Hematopoietic multipotent progenitor cell treated with erythropoietin and hydrocortisone succinate and interleukin-3 and kit ligand, for 4 days (in vitro differentiated cells): ENCODE results near the gene NOM1.

ENCODE experiments used
- DNase-seq: peaks from one replicate; pipeline ENCODE4 v3.0.0-alpha.2; 2015

Gene NOM1

GRCh38 chr7:157004521-157005455, 55.3 kb downstream of the NOM1 start:
- no peak for DNase-seq

DNA sequence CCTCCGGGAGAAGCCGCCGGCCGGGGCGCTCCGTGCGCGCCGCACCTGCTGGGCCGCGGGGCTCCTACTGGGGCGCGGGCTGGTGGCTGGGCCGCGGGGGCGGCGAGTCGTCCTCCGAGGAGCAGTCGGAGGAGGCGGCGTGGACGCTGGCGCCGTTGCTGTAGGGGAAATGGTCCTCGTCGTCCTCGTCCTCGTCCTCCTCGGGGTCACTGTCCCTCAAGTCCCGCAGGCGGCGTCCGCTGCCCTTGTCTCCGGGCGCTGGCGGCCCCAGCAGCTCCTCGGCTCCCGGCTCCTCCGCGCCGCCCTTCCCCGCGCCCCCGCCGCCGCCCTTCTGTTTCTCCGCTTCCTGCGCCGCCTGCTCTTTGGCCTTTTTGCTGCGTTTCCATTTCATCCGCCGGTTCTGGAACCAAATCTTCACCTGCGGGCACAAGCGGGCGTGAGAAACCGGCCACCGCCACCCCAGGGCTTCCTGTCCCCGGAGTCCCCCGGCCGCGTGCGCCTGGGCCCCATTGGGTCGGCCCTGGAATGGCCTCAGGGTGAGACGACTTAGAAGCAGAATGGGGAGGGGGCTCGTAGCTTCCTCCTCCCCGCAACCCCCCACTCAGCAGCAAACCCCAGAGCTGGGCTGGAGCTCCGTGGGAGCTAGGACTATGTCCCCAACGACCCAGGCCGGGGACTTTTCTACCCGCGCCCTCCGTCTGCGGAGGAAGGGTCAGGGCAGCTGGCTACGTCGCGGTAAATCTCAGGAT, 56.1 kb downstream of the NOM1 start:
- DNase-seq: peak; percentile 37

DNA sequence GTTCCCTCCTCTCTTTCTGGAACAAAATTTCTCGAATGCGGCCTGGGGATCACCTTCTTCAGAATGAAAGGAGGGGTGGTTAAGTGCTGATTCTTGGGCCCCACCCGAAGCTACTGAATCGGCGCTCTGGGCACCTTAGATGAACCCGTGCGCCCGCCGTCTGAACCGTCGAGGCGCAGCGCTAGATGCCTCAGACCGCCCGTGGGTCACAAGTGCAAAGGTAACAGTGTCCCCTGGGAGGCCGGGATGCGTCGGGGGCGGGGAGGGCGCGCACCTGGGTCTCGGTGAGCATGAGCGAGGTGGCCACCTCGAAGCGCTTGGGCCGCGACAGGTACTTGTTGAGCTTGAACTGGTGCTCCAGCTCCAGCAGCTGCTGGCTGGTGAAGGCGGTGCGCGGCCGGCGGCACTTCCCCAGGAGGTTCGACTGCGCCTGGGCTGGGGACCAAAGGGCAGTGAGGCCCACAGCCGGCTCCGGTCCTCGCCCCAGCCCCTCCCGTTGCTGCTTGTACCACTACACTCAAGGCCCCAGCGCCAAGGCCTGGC, 56.8 kb downstream of the NOM1 start:
- DNase-seq: no peak

DNA sequence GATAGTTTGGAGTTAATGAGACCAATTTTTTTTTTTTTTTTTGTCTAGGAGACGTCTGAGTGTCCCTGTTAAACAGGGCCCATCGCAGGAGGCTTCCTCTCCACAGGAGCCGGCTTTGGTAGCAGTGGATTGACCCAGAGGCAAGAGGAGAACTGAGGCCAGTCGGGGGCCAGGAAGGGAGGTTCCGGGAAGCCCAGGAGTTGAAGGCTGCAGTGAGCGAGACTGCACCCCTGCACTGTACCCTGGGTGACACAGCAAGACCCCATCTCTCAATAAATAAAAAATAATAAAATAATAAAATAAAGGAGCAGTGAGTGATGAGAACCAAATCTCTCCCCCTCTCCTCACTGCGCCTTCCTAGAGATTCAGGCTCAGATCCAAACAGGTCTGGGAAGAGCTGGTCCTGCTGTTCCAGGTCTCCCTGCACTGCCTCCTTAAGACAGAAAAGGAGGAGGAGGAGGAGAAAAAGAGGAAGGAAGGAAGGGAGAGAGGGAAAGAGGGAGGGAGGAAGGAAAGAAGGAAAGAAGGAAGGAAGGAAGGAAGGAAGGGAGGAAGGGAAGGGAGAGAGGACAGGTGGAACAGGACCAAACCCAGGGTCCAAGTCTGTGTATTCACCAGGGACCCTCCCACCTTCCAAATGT, 57.4 kb downstream of the NOM1 start:
- no peak for DNase-seq

GRCh38 chr7:157007470-157008066, 58.1 kb downstream of the NOM1 start:
- DNase-seq: no peak

DNA sequence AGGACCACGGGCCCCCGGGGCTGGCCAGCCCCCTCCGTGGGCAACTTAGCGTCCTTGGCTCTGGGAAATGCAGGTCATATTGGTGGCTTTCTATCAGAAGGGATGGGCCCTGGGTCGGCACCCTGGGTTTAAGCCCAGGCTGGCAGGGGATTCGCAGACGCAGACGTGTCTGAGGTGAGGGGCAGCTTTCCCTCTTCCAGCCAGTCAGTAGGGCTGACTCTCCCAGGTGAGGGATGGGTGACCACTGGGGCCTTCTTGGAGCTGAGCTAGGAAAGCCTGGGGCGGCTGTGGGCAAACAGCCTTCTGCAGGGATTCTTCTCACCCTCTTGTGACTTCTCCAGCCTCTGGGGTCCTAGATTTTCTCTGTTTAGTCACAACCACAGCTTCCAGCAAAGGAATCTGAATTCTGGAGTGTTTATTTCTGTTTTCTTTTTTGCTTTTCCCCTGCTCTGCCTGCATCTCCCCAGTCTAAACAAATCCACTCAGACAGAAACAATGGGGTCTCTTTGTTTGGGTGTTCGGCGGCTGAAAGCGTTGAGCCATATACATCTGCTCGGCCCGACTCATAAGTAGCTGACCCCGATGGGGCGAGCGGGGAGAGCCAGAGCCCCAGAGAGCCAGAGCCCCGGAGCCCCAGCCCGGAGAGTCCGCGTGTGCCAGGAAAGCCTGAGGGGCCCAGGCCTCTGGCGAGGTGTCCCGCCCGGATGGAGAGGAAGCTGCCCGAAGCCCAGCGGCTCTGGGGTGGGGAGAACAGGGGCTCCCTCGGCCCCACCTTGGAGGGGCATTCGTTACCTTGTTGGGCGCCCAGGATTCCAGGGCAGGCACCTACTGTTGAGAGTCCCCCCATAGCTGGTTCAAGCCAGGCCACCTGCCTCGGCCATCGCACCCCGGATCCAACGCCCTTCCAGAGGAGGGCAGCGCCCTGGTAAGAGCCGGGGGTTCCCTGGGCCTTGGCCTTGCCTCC, 59.0 kb downstream of the NOM1 start:
- no peak for DNase-seq

GRCh38 chr7:157009170-157009777, 59.8 kb downstream of the NOM1 start:
- no peak for DNase-seq

GRCh38 chr7:157009778-157010587, 60.5 kb downstream of the NOM1 start:
- no peak for DNase-seq

DNA sequence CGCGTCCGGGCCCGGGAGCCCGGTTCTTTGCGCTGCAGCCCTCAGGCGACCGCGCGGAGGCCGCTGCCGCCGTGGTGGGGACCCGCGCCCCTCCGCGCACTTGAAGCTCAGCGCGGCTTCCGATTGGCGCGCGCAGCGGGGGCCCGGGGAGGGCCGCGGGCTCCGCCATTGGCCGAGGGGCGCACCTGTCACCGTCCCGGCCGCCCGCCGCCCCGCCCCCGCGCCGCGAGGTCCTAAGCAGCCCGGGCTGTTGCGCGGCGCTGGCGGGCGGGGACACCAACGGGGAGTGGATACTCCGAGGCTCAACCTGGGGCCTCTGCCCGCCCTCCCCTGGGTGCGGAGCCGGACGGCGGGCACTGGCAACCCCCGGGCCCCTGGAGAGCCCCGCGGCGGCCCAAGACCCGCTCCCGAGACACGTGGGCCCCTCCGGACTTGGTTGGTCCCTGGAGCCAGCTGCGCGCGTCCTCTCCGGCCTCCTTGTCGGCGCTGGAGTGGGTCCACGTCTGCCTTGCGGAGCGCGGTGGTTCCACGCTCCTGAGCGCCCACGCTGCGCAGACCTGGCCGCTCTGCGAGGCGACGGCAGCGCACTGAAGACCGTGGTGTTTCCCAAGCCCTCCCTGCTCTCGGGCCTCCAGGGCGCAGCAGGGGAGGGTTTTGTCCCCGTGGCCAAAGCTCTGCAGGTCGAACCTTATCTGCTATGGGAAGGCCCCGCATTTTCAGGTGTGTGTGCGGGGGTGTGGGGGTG, 61.2 kb downstream of the NOM1 start, which contains the start of gene MNX1:
MNX1 (minus strand) TSS at position 76 of the 745 bp plus-strand sequence. CDS start 313 bp downstream, outside the sequence.
- DNase-seq: peak; percentile 73

- no peak for DNase-seq
Measured at GRCh38 chr7:157011333-157012112, 62.0 kb downstream of the NOM1 start.

DNA sequence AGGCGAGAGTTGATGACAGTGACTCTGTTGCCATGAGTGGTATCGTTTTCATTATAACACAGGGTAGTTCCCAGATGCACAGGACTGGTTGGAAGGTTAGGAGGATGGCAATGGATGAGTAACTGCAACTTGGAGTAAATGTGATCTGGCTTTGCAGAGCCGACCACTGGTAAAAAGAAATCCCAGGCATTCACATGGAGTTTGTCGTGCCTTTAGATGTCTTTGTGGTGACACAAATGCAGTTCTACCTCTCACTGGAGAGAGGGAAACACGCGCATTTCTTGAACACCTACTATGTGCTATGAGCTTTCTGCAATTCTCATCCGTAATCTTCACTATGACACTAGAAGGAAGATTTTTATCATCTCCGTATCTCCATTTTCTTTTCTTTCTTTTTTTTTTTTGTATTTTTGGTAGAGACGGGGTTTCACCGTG, 62.6 kb downstream of the NOM1 start:
- no peak for DNase-seq

- no peak for DNase-seq
Measured at GRCh38 chr7:157013101-157013500, 63.6 kb downstream of the NOM1 start.

DNA sequence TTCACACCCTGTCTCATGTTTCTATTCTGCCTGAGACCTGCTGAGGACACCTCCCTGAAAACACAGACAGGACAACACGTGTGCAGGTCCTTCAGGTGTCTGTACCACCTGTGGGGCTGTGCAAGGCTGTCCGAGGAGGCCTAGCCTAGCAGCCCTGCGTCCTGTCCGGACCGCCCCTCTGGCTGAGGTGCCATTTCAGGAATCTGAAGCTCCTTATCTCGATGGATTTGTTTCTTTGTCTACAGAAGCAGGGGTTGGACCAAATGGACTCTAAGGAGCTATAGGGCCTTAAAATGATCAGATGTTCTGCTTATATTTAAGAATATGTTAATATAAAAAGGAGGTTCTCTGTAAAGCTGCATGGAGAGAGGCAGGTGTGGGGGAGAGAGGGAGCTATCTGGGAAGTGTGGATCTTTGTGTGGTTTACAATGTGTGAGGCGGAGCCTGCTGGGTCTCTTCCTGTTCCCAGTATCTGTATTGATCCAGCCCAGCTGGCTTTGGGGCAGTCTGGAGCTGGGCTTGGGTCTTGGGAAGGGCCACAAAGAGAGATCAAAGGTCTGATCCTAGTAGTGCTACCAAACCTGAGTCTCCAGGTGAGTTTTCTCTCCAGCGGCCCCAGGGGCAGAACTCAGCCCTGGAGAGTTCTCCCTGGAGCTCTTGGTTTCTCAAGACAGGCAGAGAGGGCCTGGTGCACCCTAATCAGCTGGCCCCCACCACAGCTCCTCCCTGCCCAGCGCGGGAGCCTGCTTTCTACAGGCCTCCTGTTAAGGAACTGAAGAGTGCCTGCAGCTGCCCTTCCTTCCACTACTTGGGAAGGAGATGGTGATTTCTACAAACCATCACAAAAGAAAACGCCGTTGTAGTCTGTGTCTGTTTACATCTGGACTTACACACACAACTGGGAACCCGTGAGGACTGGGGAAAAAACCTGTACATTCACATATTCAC, 64.4 kb downstream of the NOM1 start:
- no peak for DNase-seq

DNA sequence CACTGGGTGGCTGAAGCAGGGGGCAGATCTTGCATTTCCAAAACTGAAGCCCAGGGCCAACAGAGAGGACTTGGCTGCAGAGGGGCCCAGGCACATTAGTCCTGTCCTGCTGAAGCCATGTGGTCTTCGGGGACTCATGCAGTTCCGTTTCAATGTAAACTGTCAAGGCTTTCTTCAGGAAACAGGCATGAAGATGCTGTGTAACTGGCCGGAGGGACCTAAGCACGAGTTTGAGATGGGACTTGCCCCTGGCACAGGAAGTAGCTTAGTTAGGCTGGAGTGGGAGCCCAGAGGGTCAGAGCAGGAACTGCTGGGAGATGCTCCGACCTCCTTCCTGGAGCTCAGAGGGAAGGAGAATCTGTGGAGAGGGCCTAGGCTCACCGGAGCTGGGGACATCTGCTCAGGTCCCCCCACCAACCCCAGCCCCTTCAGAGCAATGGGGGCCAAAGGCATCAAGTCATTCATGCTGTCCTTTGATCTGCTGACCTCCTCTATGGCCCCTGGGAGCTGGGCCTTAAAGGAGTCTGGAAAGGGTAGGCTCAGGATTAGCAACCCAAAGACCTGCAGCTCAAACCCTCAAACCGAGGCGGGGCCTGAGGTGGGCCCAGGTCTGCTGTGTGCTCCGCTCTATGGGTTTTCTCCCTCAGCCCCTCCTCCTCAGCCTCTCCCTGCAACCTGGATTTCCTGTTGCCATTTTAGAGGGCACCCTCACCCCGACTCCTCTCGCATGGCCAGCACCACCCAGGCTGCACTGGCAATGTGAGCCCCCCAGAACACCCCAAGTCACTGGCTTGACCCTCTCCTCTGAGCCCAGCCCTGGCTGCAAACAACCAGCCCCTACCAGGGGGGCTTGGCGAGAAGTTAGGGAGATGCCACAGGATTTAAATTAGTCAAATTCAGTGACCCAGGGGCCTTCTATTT, 65.4 kb downstream of the NOM1 start:
- no peak for DNase-seq

DNA sequence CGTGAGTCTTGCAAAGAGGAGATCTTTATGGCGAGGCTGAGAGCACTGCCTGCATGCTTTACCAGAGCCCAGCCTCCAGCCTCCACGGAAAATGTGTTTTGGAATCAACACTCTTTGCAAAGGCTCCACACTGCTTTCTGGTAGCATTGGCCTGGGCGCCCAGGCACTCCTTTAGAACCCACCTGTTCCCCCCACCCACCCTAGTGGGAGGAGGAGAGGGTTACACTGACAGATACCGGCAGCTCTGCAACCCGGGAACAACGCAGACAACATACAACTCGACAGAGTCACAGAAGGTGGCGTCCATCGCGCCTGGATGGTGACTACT, 66.5 kb downstream of the NOM1 start:
- no peak for DNase-seq

DNA sequence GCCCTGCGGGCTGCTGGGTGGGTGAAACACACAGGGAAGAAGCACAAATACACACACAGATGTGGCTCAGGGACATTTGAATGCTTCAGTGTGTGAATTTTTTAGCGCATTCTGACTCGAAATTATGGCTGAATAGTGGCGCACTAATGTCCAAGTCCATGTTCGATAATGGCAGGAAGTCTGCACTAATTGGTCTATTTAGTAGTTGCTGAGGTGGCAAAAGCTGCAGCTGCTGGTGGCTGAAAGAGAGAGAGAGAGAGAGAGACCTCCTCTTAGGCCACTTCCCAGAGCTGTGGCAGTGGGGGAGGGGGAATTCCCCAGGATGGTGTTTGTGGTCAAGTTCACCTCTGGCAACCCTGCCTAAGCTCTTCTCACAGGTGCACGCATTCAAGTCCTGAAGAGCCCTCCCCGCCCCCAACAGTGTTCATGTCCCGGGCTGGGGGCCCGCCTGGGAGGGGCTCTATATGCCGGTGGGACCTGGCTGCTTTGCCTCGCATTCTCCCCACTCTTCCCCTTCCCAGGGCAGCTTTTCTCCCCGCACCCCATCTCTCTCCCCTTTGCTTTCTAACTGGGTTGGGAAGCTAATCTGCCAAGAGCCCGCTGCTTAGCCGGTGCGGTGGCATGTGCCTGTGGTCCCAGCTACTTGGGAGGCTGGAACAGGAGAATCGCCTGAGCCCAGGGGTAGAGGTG, 67.0 kb downstream of the NOM1 start:
- DNase-seq: no peak
